Bronchial epithelial cell (primary cell): ENCODE data around the gene NRK. TPM values are rescaled to one million over a fixed set of nuclear protein-coding genes. Genes with fewer than 3 reads are reported as not detected.
"Not testable (repeated sequence)": the region's sequence is repeated elsewhere in the genome, so short reads cannot be mapped to it uniquely, and the experiment has no call there.

ENCODE experiments used
- DNase-seq: peaks from one replicate; pipeline ENCODE4 v3.0.0-alpha.2; 2010; ENCODE audit warnings: low read depth
- FAIRE-seq: peaks from 2 replicates; lab custom pipeline; 2011; peaks lifted over from hg19 to GRCh38; lab: Jason Lieb, UNC
- H3K27me3 ChIP-seq: 2 replicates; pipeline ENCODE4 v1.5.1; 2011; ENCODE audit warnings: low read length; ENCODE audit not compliant: control insufficient read depth, insufficient read depth
- H3K36me3 ChIP-seq: 2 replicates; pipeline ENCODE4 v1.5.1; 2011; ENCODE audit warnings: low read length; ENCODE audit not compliant: control insufficient read depth, insufficient read depth
- H3K4me3 ChIP-seq: 2 replicates; pipeline ENCODE4 v1.5.1; 2011; ENCODE audit warnings: mild to moderate bottlenecking, low read depth, low read length, control low read depth
- CTCF ChIP-seq: IDR thresholded peaks from 2 replicates; pipeline ENCODE4 v1.5.1; 2011; ENCODE audit warnings: mild to moderate bottlenecking, moderate library complexity, low read length, control low read depth, inconsistent platforms; ENCODE audit not compliant: insufficient read depth, severe bottlenecking
- total RNA-seq: library from RNA; depleted of rRNA; stranded (reverse); fragments of >200 nt; gene quantifications from 2 replicates; pipeline ENCODE4 v1.2.1, GENCODE V29; 2014

The NRK gene
- total RNA-seq, 1 donor from 2014 or later, result not detected

- Histone ChIP-seq H3K27me3 (no peaks in the 10 kb centered on the region), H3K36me3 (no peaks in the 10 kb centered on the region), H3K4me3 (no peak overlapping the region)
- DNase-seq (peak; percentile 8), FAIRE-seq (no peak)
- TF ChIP-seq CTCF, result no peak
Measured at GRCh38 chrX:105829011-105829410, 6.7 kb downstream of the NRK start.

- H3K27me3 ChIP-seq, result no peaks in the 10 kb centered on the region
- TF ChIP-seq CTCF, result no peak
- H3K4me3 ChIP-seq, result no peak overlapping the region
- no peaks in the 10 kb centered on the region for H3K36me3 ChIP-seq
- no peak for FAIRE-seq
- peak; percentile 69 for DNase-seq
Measured at GRCh38 chrX:105837232-105837631, 14.9 kb downstream of the NRK start.

GRCh38 chrX:105845631-105846030 is 23.3 kb downstream of the NRK start:
- TF ChIP-seq CTCF, result no peak
- Histone ChIP-seq H3K36me3 (no peaks in the 10 kb centered on the region), H3K4me3 (no peak overlapping the region), H3K27me3 (no peaks in the 10 kb centered on the region)
- DNase-seq (no peak), FAIRE-seq (no peak)

GRCh38 chrX:105850100-105850499 is 27.8 kb downstream of the NRK start:
- not testable (repeated sequence) for DNase-seq, H3K4me3 ChIP-seq, H3K36me3 ChIP-seq, H3K27me3 ChIP-seq, FAIRE-seq

GRCh38 chrX:105865709-105866108 is 43.4 kb downstream of the NRK start:
- FAIRE-seq (no peak), DNase-seq (no peak)
- no peaks in the 10 kb centered on the region for H3K27me3 ChIP-seq
- no peak overlapping the region for H3K4me3 ChIP-seq
- H3K36me3 ChIP-seq, result no peaks in the 10 kb centered on the region
- no peak for TF ChIP-seq CTCF

- no peak for FAIRE-seq
- Histone ChIP-seq H3K27me3 (no peaks in the 10 kb centered on the region), H3K4me3 (no peak overlapping the region), H3K36me3 (no peaks in the 10 kb centered on the region)
- no peak for TF ChIP-seq CTCF
- DNase-seq, result peak; percentile 5
Measured at GRCh38 chrX:105869701-105870100, 47.4 kb downstream of the NRK start.
